Ectodermal cell (in vitro differentiated cells): ENCODE data around the gene HBM.
"Not testable (repeated sequence)": the region's sequence is repeated elsewhere in the genome, so short reads cannot be mapped to it uniquely, and the experiment has no call there.

Source experiments
- H3K27ac ChIP-seq: 2 replicates; pipeline ENCODE4 v1.7.0; 2013; ENCODE audit warnings: mild to moderate bottlenecking, low read depth, low read length; ENCODE audit not compliant: insufficient read depth, poor library complexity, severe bottlenecking
- H3K27me3 ChIP-seq: 2 replicates; pipeline ENCODE4 v1.7.0; 2013; ENCODE audit warnings: mild to moderate bottlenecking, low read length; ENCODE audit not compliant: insufficient read depth, control insufficient read depth, poor library complexity, severe bottlenecking
- H3K36me3 ChIP-seq: one replicate; pipeline ENCODE4 v1.7.0; 2013; ENCODE audit warnings: low read length; ENCODE audit not compliant: control insufficient read depth, insufficient read depth
- H3K4me1 ChIP-seq: one replicate; pipeline ENCODE4 v1.7.0; 2013; ENCODE audit warnings: low read length; ENCODE audit not compliant: control insufficient read depth, insufficient read depth
- H3K4me3 ChIP-seq: 2 replicates; pipeline ENCODE4 v1.7.0; 2013; ENCODE audit warnings: low read depth, low read length, control low read depth; ENCODE audit not compliant: insufficient read depth
- H3K9me3 ChIP-seq: 2 replicates; pipeline ENCODE4 v1.7.0; 2013; ENCODE audit warnings: mild to moderate bottlenecking, low read length, moderate library complexity; ENCODE audit not compliant: control insufficient read depth
- WGBS, 2 experiments: methylation state at CpG; one replicate each; pipeline ENCODE4 v1.1.7; 2013; ENCODE audit warnings: missing lambda C conversion rate in 2 of 2; 5-methylcytosine and 5-hydroxymethylcytosine counted together

Gene HBM

GRCh38 chr16:160242-160641 is 5.5 kb upstream of the HBM start:
- not testable (repeated sequence) for H3K36me3 ChIP-seq, H3K9me3 ChIP-seq, H3K4me1 ChIP-seq, H3K27ac ChIP-seq, H3K4me3 ChIP-seq
- peaks cover 78% of the 10 kb centered on the region for H3K27me3 ChIP-seq
- WGBS, 2 experiments = 78 to 80% methylated on average over 17 to 20 of the region's 20 CpGs

- Histone ChIP-seq H3K27ac (no peak overlapping the region), H3K4me3 (no peak overlapping the region), H3K4me1 (peaks cover 4% of the 10 kb centered on the region), H3K27me3 (peaks cover 78% of the 10 kb centered on the region), H3K9me3 (no peaks in the 10 kb centered on the region), H3K36me3 (no peaks in the 10 kb centered on the region)
- WGBS, 2 experiments = 72 to 73% methylated on average over 17 to 18 of the region's 18 CpGs
These were observed 5.0 kb upstream of the HBM start for GRCh38 chr16:160691-161190.

GRCh38 chr16:162271-162991 is 3.3 kb upstream of the HBM start:
- no peak overlapping the region for H3K4me3 ChIP-seq
- H3K27ac ChIP-seq = no peak overlapping the region
- no peaks in the 10 kb centered on the region for H3K36me3 ChIP-seq
- WGBS, 2 experiments = 89 to 93% methylated on average over 13 of the region's 13 CpGs
- no peaks in the 10 kb centered on the region for H3K9me3 ChIP-seq
- peaks cover 13% of the 10 kb centered on the region for H3K4me1 ChIP-seq
- peaks cover 78% of the 10 kb centered on the region for H3K27me3 ChIP-seq

- Histone ChIP-seq H3K4me1 (peaks cover 13% of the 10 kb centered on the region), H3K27me3 (peaks cover 78% of the 10 kb centered on the region)
- WGBS, 2 experiments = 82 to 88% methylated on average over 10 of the region's 10 CpGs
- not testable (repeated sequence) for H3K36me3 ChIP-seq, H3K27ac ChIP-seq, H3K4me3 ChIP-seq, H3K9me3 ChIP-seq
These were observed 2.6 kb upstream of the HBM start for GRCh38 chr16:163139-163538.

- no CpG with 5 or more reads among the region's 3 CpGs for WGBS, 2 experiments
- Histone ChIP-seq H3K4me1 (peaks cover 13% of the 10 kb centered on the region), H3K27me3 (peaks cover 79% of the 10 kb centered on the region)
- not testable (repeated sequence) for H3K4me3 ChIP-seq, H3K9me3 ChIP-seq, H3K36me3 ChIP-seq, H3K27ac ChIP-seq
These were observed 2.1 kb upstream of the HBM start for GRCh38 chr16:163696-164095.

GRCh38 chr16:164134-164823 is 1.5 kb upstream of the HBM start:
- H3K36me3 ChIP-seq, H3K27ac ChIP-seq, H3K9me3 ChIP-seq, H3K4me3 ChIP-seq: not testable (repeated sequence)
- 0% methylated on average over 15 of the region's 80 CpGs for WGBS, 2 experiments
- Histone ChIP-seq H3K4me1 (peaks cover 13% of the 10 kb centered on the region), H3K27me3 (peaks cover 81% of the 10 kb centered on the region)

- Histone ChIP-seq H3K4me3 (no peak overlapping the region), H3K9me3 (no peaks in the 10 kb centered on the region), H3K27me3 (peaks cover 83% of the 10 kb centered on the region), H3K27ac (no peak overlapping the region), H3K4me1 (peaks cover 13% of the 10 kb centered on the region), H3K36me3 (no peaks in the 10 kb centered on the region)
- WGBS, 2 experiments = 2% methylated on average over 52 to 74 of the region's 77 CpGs
These were observed 795 bp upstream of the HBM start for GRCh38 chr16:164827-165538.

- Histone ChIP-seq H3K4me1 (peaks cover 13% of the 10 kb centered on the region), H3K4me3 (no peak overlapping the region), H3K9me3 (no peaks in the 10 kb centered on the region), H3K27ac (no peak overlapping the region), H3K36me3 (no peaks in the 10 kb centered on the region), H3K27me3 (peaks cover 89% of the 10 kb centered on the region)
- 14 to 15% methylated on average over 45 of the region's 45 CpGs for WGBS, 2 experiments
These were observed 770 bp downstream of the HBM start for GRCh38 chr16:166375-167121.

GRCh38 chr16:167122-167690 is 1.4 kb downstream of the HBM start:
- Histone ChIP-seq H3K27ac (no peak overlapping the region), H3K4me1 (peaks cover 13% of the 10 kb centered on the region), H3K27me3 (peaks cover 89% of the 10 kb centered on the region), H3K9me3 (no peaks in the 10 kb centered on the region), H3K4me3 (no peak overlapping the region), H3K36me3 (no peaks in the 10 kb centered on the region)
- WGBS, 2 experiments = 30 to 31% methylated on average over 11 of the region's 11 CpGs
